Body of pancreas (tissue), 4 donors: ENCODE data around the gene LDLRAP1.

Experiments
- CTCF ChIP-seq, 7 experiments: fragments of 450-650 bp in 4 of 7; fragments of 200-600 bp in 3 of 7; sonication (generic) in 3 of 7; IDR thresholded peaks; one replicate each; pipeline ENCODE4 v1.5.1; 2016 to 2019; ENCODE audit warnings: antibody characterized with exemption in 7 of 7
- POLR2A ChIP-seq, 3 donors: fragments of 450-650 bp; IDR thresholded peaks; one replicate each; pipeline ENCODE4 v1.6.1; 2016; ENCODE audit warnings: antibody characterized with exemption in 3 of 3, mild to moderate bottlenecking in 2 of 3

GRCh38 chr1:25548601-25549000 is 5.2 kb downstream of the LDLRAP1 start:
- TF ChIP-seq POLR2A (IDR thresholded peaks at IDR 0.05) (no peak), CTCF (IDR thresholded peaks at IDR 0.05) (no peak)
